ENCODE results near the gene CAMTA1. TPM values are rescaled to one million over a fixed set of nuclear protein-coding genes. Genes with fewer than 3 reads are reported as not detected.
"Not testable (repeated sequence)": the region's sequence is repeated elsewhere in the genome, so short reads cannot be mapped to it uniquely, and the experiment has no call there.

The CAMTA1 gene
- total and polyA plus RNA-seq, 2 experiments from 2014 or later, result 89.0 to 145 TPM

DNA sequence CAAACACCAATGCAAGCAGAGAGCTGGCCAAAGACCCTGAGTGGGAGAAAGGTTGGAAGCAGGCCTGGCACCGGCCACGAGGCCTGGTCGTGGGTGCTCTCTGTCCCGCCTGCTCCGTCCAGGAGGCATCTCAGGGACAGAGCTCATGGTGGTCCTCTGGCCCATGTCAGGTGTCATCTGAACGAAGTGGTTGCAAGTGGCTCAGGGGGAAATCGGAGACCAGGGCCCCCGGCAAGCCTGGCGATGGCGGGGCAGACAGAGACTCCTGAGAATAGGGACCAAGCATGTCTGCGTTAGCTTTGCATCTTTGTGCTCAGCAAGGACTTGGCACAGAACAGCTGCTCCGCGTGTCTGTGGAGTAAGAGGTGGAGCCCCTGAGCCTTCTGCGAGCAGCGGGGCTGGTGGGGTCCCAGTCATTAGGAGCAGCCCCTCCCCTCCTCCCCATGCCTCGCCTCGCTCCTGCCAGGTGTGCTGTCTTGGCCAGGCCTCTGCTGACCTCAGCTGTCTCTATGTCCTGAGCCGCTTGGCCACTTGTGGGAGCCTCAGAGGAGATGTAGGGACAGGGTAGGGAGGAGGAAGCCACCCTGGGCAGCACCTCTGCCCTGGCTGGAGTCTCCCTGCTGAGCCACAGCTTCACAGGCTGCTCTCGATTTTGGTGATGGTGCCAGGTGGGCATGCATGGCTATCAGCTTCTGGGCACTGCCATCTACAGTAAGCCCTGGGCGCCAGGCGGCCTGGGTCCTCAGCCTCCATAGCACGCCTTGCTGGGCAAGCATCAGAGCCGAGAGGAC, 622.9 kb downstream of the CAMTA1 start:
- TF ChIP-seq, protein P1, sequence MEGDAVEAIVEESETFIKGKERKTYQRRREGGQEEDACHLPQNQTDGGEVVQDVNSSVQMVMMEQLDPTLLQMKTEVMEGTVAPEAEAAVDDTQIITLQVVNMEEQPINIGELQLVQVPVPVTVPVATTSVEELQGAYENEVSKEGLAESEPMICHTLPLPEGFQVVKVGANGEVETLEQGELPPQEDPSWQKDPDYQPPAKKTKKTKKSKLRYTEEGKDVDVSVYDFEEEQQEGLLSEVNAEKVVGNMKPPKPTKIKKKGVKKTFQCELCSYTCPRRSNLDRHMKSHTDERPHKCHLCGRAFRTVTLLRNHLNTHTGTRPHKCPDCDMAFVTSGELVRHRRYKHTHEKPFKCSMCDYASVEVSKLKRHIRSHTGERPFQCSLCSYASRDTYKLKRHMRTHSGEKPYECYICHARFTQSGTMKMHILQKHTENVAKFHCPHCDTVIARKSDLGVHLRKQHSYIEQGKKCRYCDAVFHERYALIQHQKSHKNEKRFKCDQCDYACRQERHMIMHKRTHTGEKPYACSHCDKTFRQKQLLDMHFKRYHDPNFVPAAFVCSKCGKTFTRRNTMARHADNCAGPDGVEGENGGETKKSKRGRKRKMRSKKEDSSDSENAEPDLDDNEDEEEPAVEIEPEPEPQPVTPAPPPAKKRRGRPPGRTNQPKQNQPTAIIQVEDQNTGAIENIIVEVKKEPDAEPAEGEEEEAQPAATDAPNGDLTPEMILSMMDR (IDR thresholded peaks at IDR 0.05; ENCODE audit: poor library complexity), result no peak
- TF ChIP-seq EZH2 (IDR thresholded peaks at IDR 0.05; ENCODE audit: borderline replicate concordance), result no peak
- TF ChIP-seq EZH2phosphoT487 (IDR thresholded peaks at IDR 0.05; ENCODE audit: low read depth, severe bottlenecking, unreplicated experiment), result no peak
- Histone ChIP-seq H3K79me2 (no peaks in the 10 kb centered on the region), H3K4me3 (no peak overlapping the region), H3K4me2 (no peak overlapping the region), H3K9me2 (replicated peaks; ENCODE audit: insufficient read depth) (no peaks in the 10 kb centered on the region), H4K20me1 (ENCODE audit: insufficient read depth, poor library complexity, severe bottlenecking) (no peaks in the 10 kb centered on the region), H3K27ac (no peak overlapping the region), H3K27me3 (no peaks in the 10 kb centered on the region), H3K4me1 (ENCODE audit: insufficient read depth) (no peaks in the 10 kb centered on the region), H2AFZ (no peak overlapping the region), H3K9me3 (ENCODE audit: low read depth) (no peaks in the 10 kb centered on the region), H3K36me3 (replicated peaks; ENCODE audit: insufficient read depth, low read depth) (no peaks in the 10 kb centered on the region)
- 95% methylated on average over 23 of the region's 23 CpGs for WGBS (ENCODE audit: low lambda C conversion rate, missing lambda C conversion rate)
- DNase-seq (ENCODE audit: low spot score), result no peak

DNA sequence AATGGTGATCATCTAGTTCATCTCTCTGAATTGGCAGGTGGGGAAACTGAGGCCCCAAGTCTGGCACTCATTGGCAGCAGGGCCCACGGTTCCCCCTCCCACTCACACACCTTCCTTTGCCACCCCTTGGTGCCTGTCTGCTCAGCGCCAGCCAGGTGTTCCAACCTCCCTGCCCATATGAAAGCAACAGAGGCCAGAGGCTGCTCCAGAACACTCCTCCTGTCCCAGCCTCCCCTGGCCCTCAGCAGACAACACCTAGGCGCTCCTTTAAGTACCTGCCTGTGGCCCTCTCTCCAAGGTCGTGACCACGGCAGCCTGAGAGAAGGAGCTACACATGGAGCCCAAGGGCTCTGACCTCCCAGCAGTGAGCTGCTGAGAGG, 623.5 kb downstream of the CAMTA1 start:
- Histone ChIP-seq H2AFZ (no peak overlapping the region), H3K9me3 (ENCODE audit: low read depth) (no peaks in the 10 kb centered on the region), H3K27me3 (no peaks in the 10 kb centered on the region), H3K27ac (no peak overlapping the region), H3K4me3 (no peak overlapping the region), H3K79me2 (no peaks in the 10 kb centered on the region), H3K4me1 (ENCODE audit: insufficient read depth) (no peaks in the 10 kb centered on the region), H4K20me1 (ENCODE audit: insufficient read depth, poor library complexity, severe bottlenecking) (no peaks in the 10 kb centered on the region), H3K9me2 (replicated peaks; ENCODE audit: insufficient read depth) (no peaks in the 10 kb centered on the region), H3K4me2 (no peak overlapping the region), H3K36me3 (replicated peaks; ENCODE audit: insufficient read depth, low read depth) (no peaks in the 10 kb centered on the region)
- DNase-seq (ENCODE audit: low spot score), result no peak
- 88% methylated on average over 5 of the region's 5 CpGs for WGBS (ENCODE audit: low lambda C conversion rate, missing lambda C conversion rate)
- no peak for TF ChIP-seq EZH2 (IDR thresholded peaks at IDR 0.05; ENCODE audit: borderline replicate concordance)
- no peak for TF ChIP-seq EZH2phosphoT487 (IDR thresholded peaks at IDR 0.05; ENCODE audit: low read depth, severe bottlenecking, unreplicated experiment)
- TF ChIP-seq, protein P1 (IDR thresholded peaks at IDR 0.05; ENCODE audit: poor library complexity), result no peak

DNA sequence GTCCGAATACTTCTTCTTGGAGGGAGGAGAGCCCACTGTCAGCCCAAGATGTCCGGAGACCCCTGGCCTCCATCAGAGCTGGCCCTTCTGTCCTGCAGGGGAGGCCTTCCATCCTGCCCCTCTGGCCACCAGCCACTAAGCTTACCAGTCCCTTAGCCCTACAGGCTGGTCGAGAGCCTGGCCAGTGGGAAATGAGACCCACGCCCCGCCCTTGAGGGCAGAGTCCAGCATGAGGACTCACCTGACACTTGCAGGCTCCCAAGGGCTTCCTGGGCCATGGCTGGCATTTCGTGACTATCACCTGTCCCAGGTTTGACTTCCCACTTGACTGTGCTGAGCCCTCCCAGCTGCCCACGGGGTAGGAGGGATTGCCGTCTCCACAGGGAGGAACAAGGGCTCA, 624.0 kb downstream of the CAMTA1 start:
- DNase-seq (ENCODE audit: low spot score), result peak; percentile 43
- WGBS (ENCODE audit: low lambda C conversion rate, missing lambda C conversion rate), result 89% methylated on average over 8 of the region's 8 CpGs
- Histone ChIP-seq H3K4me3 (no peak overlapping the region), H3K27ac (no peak overlapping the region), H3K9me2 (replicated peaks; ENCODE audit: insufficient read depth) (no peaks in the 10 kb centered on the region), H3K9me3 (ENCODE audit: low read depth) (no peaks in the 10 kb centered on the region), H3K4me1 (ENCODE audit: insufficient read depth) (no peaks in the 10 kb centered on the region), H3K79me2 (no peaks in the 10 kb centered on the region), H3K36me3 (replicated peaks; ENCODE audit: insufficient read depth, low read depth) (no peaks in the 10 kb centered on the region), H2AFZ (no peak overlapping the region), H3K4me2 (no peak overlapping the region), H4K20me1 (ENCODE audit: insufficient read depth, poor library complexity, severe bottlenecking) (no peaks in the 10 kb centered on the region), H3K27me3 (no peaks in the 10 kb centered on the region)
- no peak for TF ChIP-seq EZH2 (IDR thresholded peaks at IDR 0.05; ENCODE audit: borderline replicate concordance)

DNA sequence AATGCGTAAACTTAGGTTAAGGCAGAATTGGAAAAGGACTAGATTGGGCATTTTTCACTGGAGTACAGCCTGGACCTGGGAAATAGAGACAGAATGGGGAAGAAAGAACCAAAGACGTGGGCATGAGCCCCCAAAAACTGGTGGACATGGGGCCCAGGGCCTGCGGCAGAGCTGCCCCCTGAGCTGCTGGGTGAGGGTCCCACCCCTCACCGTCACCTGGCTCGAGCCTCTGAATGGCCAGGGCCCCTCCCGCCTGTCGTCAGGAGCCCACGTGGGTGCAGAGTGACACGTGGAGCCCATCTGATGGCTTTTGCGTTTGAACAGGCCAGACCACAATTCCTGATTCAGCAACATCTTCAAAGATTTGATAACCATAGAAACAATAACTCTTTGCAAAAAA, 624.9 kb downstream of the CAMTA1 start:
- no peak for TF ChIP-seq EZH2 (IDR thresholded peaks at IDR 0.05; ENCODE audit: borderline replicate concordance)
- TF ChIP-seq, protein P1 (IDR thresholded peaks at IDR 0.05; ENCODE audit: poor library complexity), result no peak
- DNase-seq (ENCODE audit: low spot score), result no peak
- 87% methylated on average over 10 of the region's 10 CpGs for WGBS (ENCODE audit: low lambda C conversion rate, missing lambda C conversion rate)

DNA sequence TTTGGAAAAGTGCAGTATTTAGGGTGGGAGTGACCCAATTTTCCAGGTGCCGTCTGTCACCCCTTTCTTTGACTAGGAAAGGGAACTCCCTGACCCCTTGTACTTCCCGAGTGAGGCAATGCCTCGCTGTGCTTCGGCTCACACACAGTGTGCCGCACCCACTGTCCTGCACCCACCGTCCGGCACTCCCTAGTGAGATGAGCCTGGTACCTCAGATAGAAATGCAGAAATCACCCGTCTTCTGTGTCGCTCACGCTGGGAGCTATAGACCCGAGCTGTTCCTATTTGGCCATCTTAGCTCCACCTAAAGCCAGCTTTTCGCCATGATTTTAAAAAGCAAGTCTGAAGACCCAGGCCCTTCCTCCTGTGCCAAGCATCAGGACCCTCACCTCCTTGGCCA, 632.4 kb downstream of the CAMTA1 start:
- not testable (repeated sequence) for H3K9me2 ChIP-seq (replicated peaks; ENCODE audit: insufficient read depth); H3K27me3 ChIP-seq; DNase-seq (ENCODE audit: low spot score); H2AFZ ChIP-seq; H3K79me2 ChIP-seq; H3K9me3 ChIP-seq (ENCODE audit: low read depth); H3K27ac ChIP-seq; H3K36me3 ChIP-seq (replicated peaks; ENCODE audit: insufficient read depth, low read depth); H3K4me3 ChIP-seq; H3K4me1 ChIP-seq (ENCODE audit: insufficient read depth); H3K4me2 ChIP-seq; H4K20me1 ChIP-seq (ENCODE audit: insufficient read depth, poor library complexity, severe bottlenecking)
- WGBS (ENCODE audit: low lambda C conversion rate, missing lambda C conversion rate), result 85% methylated on average over 12 of the region's 12 CpGs

More for the DNA sequence above, 624.9 kb downstream of the CAMTA1 start:
- Histone ChIP-seq H2AFZ (no peak overlapping the region), H3K4me2 (no peak overlapping the region), H3K79me2 (no peaks in the 10 kb centered on the region), H3K36me3 (replicated peaks; ENCODE audit: insufficient read depth, low read depth) (no peaks in the 10 kb centered on the region), H4K20me1 (ENCODE audit: insufficient read depth, poor library complexity, severe bottlenecking) (no peaks in the 10 kb centered on the region), H3K4me3 (no peak overlapping the region), H3K4me1 (ENCODE audit: insufficient read depth) (no peaks in the 10 kb centered on the region), H3K27ac (no peak overlapping the region), H3K9me2 (replicated peaks; ENCODE audit: insufficient read depth) (no peaks in the 10 kb centered on the region), H3K9me3 (ENCODE audit: low read depth) (no peaks in the 10 kb centered on the region), H3K27me3 (no peaks in the 10 kb centered on the region)

Data from hepatocyte (in vitro differentiated cells).